ENCODE results near the gene SLC7A14.

The SLC7A14 gene

DNA sequence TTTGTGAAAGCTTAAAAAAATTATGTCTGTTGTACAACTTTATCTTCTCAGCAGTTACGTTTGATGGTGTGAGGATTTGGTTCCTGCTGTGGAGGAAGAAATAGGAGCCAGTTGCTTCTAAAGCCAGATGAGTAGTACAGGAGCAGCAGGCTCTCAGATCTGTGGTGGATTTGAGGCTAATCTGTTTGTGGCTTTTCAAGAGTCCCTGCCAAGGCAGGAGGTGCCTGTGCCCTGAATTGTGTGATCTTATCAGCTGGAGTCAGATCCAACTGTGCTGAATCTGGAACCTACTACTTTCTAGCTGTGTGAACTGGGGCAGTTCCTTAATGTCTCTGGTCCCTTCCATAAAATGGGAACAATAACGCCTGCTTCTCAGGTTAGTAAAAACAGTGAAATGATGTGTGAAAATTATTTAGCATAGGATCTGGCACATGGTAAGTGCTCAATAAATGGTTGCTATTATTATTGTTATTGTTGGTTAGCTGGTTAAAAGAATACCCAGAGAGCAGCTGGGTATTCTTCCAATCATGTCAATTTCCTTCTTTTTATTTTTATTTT lies 159.6 kb downstream of the SLC7A14 start:
- H4K20me1 ChIP-seq (ENCODE audit: insufficient read depth, low read length) = no peaks in the 10 kb centered on the region
- no peak for TF ChIP-seq EZH2phosphoT487 (IDR thresholded peaks at IDR 0.05; ENCODE audit: low read depth)
- TF ChIP-seq, protein P1, sequence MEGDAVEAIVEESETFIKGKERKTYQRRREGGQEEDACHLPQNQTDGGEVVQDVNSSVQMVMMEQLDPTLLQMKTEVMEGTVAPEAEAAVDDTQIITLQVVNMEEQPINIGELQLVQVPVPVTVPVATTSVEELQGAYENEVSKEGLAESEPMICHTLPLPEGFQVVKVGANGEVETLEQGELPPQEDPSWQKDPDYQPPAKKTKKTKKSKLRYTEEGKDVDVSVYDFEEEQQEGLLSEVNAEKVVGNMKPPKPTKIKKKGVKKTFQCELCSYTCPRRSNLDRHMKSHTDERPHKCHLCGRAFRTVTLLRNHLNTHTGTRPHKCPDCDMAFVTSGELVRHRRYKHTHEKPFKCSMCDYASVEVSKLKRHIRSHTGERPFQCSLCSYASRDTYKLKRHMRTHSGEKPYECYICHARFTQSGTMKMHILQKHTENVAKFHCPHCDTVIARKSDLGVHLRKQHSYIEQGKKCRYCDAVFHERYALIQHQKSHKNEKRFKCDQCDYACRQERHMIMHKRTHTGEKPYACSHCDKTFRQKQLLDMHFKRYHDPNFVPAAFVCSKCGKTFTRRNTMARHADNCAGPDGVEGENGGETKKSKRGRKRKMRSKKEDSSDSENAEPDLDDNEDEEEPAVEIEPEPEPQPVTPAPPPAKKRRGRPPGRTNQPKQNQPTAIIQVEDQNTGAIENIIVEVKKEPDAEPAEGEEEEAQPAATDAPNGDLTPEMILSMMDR (IDR thresholded peaks at IDR 0.05; ENCODE audit: low read depth, low read length) = no peak

DNA sequence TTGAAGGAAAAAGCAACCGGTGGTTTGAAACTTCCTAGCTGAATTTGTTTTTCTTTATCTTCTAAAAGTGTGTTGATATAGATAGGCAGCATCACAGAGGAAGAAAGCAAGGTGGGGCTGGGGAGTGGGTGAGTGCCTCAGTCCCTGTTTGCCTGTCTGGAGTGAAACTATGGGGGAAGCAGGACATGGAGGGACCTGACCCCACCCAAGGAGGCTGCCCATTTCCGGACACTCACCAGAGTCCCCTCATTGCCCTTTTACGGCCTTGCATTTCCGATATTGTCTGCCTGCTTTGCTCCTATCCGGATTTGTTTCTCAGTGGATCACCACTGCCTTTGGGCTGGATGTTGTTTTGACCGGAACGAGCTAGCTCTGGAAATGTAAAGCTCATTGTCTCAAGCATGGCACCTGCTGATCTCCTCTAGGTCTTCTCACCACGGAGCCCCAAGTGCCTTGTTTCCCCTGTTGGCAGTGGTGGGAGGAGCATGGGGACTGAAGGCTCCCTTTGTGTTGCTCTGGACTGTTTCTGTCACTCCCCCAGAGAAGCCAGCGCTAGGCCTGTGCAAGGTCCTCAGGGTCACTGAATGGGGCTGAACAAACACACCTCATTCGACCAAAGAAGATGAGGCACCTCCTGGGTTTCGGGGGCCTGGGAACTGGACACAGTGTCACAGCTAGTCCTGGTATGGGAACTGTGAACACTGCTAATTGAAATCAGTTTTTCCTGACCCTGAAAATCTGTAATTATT lies 160.2 kb downstream of the SLC7A14 start:
- no peak overlapping the region for H3K27ac ChIP-seq (ENCODE audit: low read length)

More for the DNA sequence above, 159.6 kb downstream of the SLC7A14 start:
- no peak overlapping the region for H3K9ac ChIP-seq (ENCODE audit: low read length)
- H3K4me3 ChIP-seq (ENCODE audit: low read length) = no peak overlapping the region
- no peaks in the 10 kb centered on the region for H3K9me3 ChIP-seq (ENCODE audit: insufficient read depth, low read length)
- no peak overlapping the region for H3K4me2 ChIP-seq (ENCODE audit: low read length)
- no peaks in the 10 kb centered on the region for H3K27me3 ChIP-seq (ENCODE audit: low read depth, low read length)
- no peak overlapping the region for H3K27ac ChIP-seq (ENCODE audit: low read length)
- peaks cover 12% of the 10 kb centered on the region for H3K4me1 ChIP-seq (ENCODE audit: low read length)
- H3K36me3 ChIP-seq (replicated peaks; ENCODE audit: low read depth, low read length) = no peaks in the 10 kb centered on the region
- no peaks in the 10 kb centered on the region for H3K79me2 ChIP-seq (ENCODE audit: low read length)
- H2AFZ ChIP-seq (ENCODE audit: low read depth, low read length) = no peak overlapping the region

DNA sequence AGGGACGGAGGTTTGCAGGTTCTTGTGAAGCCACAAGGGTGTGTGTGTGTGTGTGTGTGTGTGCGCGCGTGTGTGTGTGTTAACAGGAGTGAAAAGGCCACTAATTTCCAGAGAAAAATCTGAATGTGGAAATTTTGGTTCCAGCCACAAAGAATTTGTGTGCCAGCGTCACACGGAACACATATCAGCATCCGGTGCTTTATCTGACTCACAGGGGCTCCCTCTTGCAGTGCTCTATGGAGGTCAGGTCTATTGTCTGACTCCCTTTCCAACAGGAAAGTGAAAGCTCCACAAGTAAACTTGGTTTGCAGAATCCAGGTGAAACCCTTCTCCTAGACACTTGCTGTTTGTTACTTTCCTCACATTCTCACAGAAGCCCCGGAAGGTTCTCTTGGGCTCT lies 161.0 kb downstream of the SLC7A14 start:
- H3K9ac ChIP-seq (ENCODE audit: low read length) = no peak overlapping the region
- H3K36me3 ChIP-seq (replicated peaks; ENCODE audit: low read depth, low read length) = no peaks in the 10 kb centered on the region
- H3K27me3 ChIP-seq (ENCODE audit: low read depth, low read length) = no peaks in the 10 kb centered on the region
- no peaks in the 10 kb centered on the region for H3K79me2 ChIP-seq (ENCODE audit: low read length)
- no peak overlapping the region for H3K4me2 ChIP-seq (ENCODE audit: low read length)
- no peak overlapping the region for H3K27ac ChIP-seq (ENCODE audit: low read length)
- H4K20me1 ChIP-seq (ENCODE audit: insufficient read depth, low read length) = no peaks in the 10 kb centered on the region
- H3K9me3 ChIP-seq (ENCODE audit: insufficient read depth, low read length) = no peaks in the 10 kb centered on the region
- peaks cover 12% of the 10 kb centered on the region for H3K4me1 ChIP-seq (ENCODE audit: low read length)
- TF ChIP-seq, protein P1 (IDR thresholded peaks at IDR 0.05; ENCODE audit: low read depth, low read length) = no peak
- TF ChIP-seq EZH2phosphoT487 (IDR thresholded peaks at IDR 0.05; ENCODE audit: low read depth) = no peak
- no peak overlapping the region for H3K4me3 ChIP-seq (ENCODE audit: low read length)
- no peak overlapping the region for H2AFZ ChIP-seq (ENCODE audit: low read depth, low read length)

More for the DNA sequence above, 160.2 kb downstream of the SLC7A14 start:
- no peak overlapping the region for H3K4me3 ChIP-seq (ENCODE audit: low read length)
- H4K20me1 ChIP-seq (ENCODE audit: insufficient read depth, low read length) = no peaks in the 10 kb centered on the region
- H3K9me3 ChIP-seq (ENCODE audit: insufficient read depth, low read length) = no peaks in the 10 kb centered on the region
- no peaks in the 10 kb centered on the region for H3K36me3 ChIP-seq (replicated peaks; ENCODE audit: low read depth, low read length)
- H3K9ac ChIP-seq (ENCODE audit: low read length) = no peak overlapping the region
- no peaks in the 10 kb centered on the region for H3K79me2 ChIP-seq (ENCODE audit: low read length)
- TF ChIP-seq EZH2phosphoT487 (IDR thresholded peaks at IDR 0.05; ENCODE audit: low read depth) = no peak
- TF ChIP-seq, protein P1 (IDR thresholded peaks at IDR 0.05; ENCODE audit: low read depth, low read length) = no peak
- no peak overlapping the region for H3K4me2 ChIP-seq (ENCODE audit: low read length)
- peaks cover 12% of the 10 kb centered on the region for H3K4me1 ChIP-seq (ENCODE audit: low read length)
- no peaks in the 10 kb centered on the region for H3K27me3 ChIP-seq (ENCODE audit: low read depth, low read length)
- no peak overlapping the region for H2AFZ ChIP-seq (ENCODE audit: low read depth, low read length)

DNA sequence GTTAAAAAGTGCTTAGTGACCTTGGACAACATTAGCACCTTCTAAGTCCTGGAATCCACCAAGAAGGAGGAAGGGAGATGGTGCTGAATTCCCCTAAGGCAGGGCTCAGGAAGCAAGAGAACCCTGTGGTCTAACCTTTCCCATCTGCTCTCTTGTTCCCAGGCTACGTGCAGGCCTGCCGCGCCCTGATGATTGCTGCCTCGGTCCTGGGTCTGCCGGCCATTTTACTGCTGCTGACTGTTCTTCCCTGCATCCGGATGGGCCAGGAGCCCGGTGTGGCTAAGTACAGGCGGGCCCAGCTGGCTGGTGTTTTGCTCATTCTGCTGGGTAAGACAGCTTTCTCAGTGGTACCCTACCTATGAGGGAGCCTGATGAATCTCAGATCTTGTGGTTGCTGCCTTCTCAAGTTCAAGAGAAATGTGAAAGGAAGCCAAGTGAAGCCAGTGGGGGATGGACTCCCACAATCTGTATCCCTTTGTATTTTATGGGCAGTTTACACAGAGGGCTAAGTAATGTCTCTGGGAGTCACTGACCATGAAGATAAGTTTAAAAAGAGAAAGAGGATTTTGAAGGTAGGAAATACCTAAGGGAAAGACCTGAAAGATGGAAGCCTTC lies 162.8 kb downstream of the SLC7A14 start:
- Histone ChIP-seq H3K9me3 (ENCODE audit: insufficient read depth, low read length) (no peaks in the 10 kb centered on the region), H3K36me3 (replicated peaks; ENCODE audit: low read depth, low read length) (no peaks in the 10 kb centered on the region), H2AFZ (ENCODE audit: low read depth, low read length) (no peak overlapping the region), H3K9ac (ENCODE audit: low read length) (no peak overlapping the region), H3K4me3 (ENCODE audit: low read length) (no peak overlapping the region), H3K4me1 (ENCODE audit: low read length) (no peaks in the 10 kb centered on the region; the same call in 1 of the 2 replicates), H3K27me3 (ENCODE audit: low read depth, low read length) (no peaks in the 10 kb centered on the region), H3K27ac (ENCODE audit: low read length) (no peak overlapping the region), H3K4me2 (ENCODE audit: low read length) (no peak overlapping the region), H3K79me2 (ENCODE audit: low read length) (no peaks in the 10 kb centered on the region), H4K20me1 (ENCODE audit: insufficient read depth, low read length) (no peaks in the 10 kb centered on the region)
- no peak for TF ChIP-seq EZH2phosphoT487 (IDR thresholded peaks at IDR 0.05; ENCODE audit: low read depth)
- TF ChIP-seq, protein P1 (IDR thresholded peaks at IDR 0.05; ENCODE audit: low read depth, low read length) = no peak

Data from OCI-LY3 (cell line).